GM18526 (cell line): ENCODE measurements around the gene TRIM67.

ENCODE experiments used
- POLR2A ChIP-seq: IDR thresholded peaks from 3 replicates; pipeline ENCODE4 v1.6.1; 2011; ENCODE audit not compliant: insufficient read length; ENCODE audit errors: extremely low read depth

The TRIM67 gene

DNA sequence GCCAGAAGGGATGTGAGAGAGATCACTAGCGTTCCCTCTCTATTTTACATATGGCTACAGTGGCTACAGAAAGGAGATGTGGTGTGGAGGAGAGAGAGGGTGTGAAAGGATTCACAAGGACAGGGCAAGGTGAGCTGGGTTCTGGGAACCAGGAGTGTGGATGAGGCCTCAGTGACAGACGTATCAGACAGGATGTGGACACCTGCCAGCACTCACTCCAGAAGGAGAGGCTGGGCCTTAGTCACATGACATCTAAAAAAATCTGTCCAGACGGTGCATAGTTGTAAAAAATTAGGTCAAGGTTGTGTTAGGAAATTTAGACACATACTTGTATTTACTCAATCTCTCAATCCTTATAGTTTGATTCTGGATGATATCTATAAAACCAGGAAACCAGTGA lies 10.6 kb downstream of the TRIM67 start:
- TF ChIP-seq POLR2A: no peak

DNA sequence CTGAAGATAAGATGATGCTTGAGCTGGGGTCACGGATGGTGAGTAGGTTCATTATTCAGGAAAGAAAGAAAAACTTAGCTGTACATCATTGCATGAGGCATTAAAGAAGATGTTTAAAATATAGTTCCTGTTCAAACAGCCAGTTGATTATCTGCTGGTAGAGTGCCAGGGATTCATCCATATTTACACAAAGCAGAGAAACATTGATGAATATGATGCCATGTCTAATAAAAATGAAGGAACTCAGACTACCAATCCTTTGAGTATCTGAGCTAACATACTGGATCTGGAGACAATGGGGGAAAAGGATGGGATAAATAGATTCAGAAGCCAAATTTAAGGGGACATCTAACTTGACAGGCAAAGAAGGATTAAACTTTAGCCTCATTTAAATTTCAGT lies 14.6 kb downstream of the TRIM67 start:
- TF ChIP-seq POLR2A: no peak

DNA sequence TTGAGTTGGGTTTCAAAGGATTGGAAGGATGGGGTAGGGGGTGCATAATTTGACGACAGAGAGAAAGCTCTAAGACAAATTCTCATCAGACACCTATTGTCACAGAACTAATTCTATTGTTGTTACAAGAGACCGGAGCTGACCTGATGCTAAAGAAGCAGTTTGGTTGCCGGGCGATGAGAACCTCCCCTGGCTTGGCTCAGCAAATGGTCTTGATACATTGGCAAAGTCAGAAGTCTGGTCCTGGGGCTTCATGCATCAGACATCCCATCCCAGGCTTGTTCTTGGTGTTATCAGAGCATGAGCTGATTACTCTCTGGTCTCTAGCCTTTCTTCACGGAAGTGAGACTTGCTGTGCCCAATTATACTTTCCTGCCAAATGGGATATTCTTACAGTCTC lies 15.4 kb downstream of the TRIM67 start:
- TF ChIP-seq POLR2A: no peak

DNA sequence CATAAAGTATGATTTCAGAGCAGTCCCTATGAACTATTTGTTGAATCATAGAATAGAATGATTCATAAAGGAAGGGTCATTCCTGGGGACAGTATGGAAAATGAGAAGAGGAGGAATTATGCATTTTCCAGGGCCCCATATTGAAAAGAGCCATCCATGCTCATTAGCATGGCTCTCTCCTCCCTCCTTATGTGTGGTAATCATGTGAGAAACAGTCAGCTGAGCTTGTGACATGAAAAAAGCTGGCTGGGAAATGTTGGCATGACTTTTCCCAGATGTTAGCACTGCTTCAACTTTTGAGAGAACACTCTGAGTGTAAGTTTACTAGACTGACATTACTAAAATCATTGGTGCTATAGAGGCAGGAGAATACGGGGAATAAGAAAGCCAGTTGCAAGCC lies 16.1 kb downstream of the TRIM67 start:
- TF ChIP-seq POLR2A: no peak

DNA sequence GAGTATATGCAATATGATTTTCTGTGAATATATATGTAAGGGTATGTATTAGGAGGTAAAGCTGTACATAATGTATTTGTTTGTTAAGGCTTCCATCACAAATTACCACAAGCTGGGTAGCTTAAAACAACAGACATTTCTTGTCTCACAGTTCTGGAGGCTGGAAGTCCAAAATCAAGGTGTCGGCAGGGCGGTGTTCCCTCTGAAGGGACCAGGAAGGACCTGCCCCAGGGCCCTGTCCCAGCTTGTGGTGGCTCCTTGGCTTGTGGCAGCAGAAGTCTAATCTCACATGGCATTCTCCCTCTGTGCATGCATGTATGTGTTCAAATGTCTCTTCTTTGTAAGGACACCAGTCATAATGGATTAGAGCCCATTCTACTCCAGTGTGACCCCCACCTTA lies 17.1 kb downstream of the TRIM67 start:
- no peak for TF ChIP-seq POLR2A

DNA sequence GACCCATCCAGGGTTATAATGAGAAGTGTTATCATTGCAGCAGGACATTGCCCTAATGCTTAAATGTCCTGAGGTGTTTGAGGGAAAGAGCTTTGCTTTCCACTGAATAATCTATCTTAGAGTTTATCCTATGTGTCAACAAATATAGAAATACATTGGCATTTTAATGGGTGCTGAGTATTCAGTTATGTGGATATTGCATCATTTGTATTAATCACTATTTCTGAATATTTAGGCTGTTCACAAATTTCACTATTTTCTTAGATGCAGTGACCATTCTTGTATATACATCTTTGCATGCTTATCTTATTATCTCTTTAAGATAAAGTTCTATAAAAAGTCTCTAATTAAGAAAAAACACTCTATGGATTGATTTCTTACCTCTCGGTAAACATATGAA lies 18.2 kb downstream of the TRIM67 start:
- no peak for TF ChIP-seq POLR2A

DNA sequence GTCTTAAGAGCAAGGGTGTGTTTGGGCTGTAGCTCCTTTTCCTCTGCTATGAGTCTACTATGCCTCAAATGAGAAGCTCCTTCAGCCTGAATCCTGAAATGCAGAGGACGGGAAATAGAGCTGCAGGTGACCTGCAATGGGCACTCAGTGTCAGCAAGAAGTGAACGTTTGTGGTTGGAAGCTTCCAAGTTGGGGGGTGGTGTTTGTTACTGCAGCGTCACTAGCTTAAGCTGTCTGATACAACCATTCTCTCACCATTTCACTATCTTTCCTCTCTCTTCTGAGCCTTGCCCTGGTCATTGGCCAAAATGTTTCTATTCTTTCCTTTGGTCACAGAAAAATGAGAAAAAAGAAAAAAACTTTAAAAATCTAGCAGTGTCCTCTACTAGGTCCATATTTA lies 19.4 kb downstream of the TRIM67 start:
- TF ChIP-seq POLR2A: no peak

DNA sequence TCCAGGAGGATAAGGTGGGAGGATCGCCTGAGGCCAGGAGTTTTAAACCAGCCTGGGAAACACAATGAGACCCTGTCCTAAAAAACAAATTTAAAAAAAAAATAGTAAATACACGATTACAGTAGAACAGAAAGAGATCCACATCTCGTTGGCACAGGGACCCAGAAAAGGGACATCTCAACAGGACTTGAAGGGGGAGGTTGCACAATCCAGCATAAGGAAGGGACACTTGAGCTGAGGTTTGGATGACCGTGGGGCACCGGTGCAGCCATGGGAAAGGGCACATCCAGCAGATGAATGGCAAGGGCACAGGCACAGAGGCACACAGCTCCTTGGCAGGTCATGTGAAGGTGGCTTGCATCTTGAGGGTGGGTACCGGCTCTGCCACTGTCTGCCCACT lies 20.5 kb downstream of the TRIM67 start:
- TF ChIP-seq POLR2A: no peak

DNA sequence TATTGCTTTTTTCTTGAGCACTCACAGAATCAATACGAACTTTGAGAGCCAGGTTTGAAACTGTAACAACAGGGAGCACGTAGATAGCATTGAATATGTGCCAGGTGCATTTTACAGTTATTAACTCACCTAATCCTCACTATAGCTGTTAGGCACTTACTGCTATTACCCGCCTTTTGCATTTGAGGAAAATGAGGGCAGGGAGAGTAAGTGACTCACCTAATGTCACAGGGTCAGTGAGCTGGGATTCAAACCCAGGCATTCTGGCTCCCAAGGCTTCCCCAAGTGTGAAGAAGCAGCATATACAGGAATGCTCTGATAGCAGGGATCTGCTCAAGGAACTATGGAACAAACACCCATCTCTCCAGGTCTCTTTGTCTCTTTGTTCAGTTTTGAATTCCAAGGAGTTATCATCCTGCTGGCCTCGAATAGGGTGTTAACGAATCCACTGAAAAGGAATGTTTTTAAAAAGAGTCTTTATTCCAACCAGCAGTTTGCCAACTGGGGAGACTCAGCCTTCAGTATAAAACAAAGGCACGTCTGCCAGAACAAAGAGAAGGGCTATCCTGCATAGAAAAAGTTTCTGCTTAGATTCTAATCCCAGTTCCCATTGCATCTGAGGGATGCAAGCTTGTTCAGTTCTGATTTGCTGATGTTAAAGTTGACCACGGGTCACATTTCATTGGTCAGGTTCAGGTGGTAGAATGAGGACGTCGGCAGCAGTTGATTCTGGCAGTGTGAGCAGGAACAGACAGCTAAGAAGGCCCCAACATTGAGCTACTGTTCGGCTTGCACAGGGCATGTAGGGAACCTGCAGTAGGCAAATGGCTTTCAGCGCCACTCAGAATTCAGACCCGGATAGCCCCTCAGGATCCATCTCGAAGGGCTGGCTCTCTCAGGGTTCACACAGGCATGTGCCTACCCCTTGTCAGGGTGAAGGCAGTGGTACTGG lies 22.1 kb downstream of the TRIM67 start:
- TF ChIP-seq POLR2A: no peak

DNA sequence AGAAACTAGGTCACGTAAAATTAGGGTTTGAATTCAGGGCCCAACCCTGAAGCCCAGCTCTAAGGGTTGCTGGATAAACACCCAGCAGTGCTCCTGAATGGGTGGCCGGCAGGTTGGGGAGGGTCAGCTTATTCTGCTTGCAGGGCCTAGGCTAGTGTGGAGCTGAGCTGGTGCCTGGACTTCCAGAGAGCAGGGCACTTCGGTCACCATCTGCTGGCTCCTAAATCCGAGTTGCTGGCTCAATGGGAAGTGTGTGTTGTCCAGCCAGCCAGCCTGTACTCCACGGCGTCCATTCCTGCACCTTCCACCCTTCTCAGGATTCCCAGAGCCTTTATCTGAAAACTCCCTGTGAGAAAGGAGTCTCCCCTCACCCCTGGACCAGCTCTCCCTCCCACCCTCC lies 23.0 kb downstream of the TRIM67 start:
- TF ChIP-seq POLR2A: no peak

DNA sequence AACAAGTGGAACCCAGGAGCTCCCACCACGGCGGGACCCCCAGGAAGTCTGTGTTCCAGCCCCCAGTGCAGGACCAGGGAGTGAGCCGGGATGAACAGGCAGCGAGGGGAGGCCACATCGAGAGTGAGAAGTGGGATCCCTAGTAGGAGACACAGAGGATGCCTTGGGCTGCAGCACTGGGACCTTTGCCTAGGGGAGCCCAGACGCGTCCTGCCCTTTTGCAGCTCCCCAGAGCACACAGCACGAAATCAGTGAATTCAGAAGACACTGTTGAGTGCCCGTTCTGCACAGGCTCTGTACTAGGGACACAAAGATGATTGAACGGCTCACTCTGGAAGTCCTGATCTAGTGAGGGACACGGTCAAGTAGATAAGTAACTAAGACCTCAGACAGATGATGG lies 23.5 kb downstream of the TRIM67 start:
- no peak for TF ChIP-seq POLR2A

DNA sequence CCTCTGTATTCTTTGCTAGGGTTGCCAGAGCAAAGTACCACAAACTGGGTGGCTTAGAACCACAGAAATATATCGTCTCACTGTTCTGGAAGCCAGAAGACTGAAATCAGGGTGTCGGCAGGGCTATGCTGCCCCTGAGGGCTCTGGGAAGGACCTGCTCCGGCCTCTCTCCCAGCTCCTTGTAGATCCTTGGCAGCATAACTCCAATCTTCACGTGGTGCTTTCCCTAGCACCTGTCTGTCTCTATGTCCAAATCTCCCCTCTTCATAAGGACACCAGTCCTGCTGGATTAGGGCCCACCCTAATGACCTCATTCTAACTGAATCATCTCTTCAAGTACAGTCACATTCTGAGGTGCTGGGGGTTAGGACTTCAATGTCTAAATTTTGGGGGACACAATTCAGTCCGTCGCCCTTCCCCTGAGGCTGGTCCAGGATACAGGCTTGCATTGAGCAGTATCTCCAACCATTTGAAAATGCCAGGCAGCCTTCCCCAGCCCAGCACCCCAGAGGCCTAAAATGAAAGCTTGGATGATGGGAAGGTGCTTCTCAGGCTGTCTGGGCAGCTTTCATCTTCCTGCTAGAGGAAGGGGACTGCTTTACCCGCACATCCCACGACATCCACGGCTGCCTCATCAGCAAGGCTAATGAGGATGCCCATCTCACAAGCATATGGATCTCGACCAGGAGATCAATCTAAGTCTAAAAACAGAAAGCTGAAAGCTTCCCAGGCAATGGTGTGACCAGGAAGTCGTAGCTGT lies 24.7 kb downstream of the TRIM67 start:
- TF ChIP-seq POLR2A: no peak

DNA sequence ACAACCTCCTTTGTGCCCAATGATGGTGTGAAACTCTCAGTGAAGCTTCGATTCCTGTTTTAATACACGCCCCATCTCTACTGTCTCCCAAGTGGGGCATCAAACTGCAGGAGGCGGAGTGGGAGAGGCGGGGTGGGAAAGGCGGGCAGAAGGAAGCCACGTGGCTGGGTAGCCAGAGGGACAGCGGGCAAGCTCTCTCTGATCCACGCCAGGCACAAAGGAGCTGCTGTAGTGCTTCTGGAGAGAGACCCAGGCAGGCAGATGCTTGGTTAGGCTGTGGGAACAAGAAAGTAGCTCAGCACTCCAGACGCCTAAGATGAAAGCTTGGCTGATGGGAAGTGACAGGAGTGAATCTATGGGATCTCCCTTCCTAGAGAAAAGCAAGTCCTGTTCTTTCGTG lies 25.7 kb downstream of the TRIM67 start:
- TF ChIP-seq POLR2A: no peak

DNA sequence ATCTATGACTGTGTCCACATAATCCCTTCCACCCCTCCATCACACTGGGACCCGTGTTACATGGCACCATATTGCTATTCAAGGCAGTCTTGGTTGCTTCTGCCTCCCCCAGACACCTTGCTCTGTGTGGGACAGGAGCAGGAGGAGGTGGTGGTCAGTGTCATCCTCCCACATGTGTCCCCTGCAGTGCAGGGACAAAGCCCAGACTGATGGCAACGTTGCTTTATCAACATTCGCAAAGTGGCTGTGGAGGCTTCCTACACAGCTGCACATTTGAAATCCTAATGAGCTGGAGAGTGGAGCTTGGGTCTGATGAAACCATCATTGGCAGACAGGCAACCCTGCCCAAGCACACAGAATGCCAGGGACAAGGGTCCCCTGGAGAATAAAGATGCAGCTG lies 26.2 kb downstream of the TRIM67 start:
- TF ChIP-seq POLR2A: no peak

DNA sequence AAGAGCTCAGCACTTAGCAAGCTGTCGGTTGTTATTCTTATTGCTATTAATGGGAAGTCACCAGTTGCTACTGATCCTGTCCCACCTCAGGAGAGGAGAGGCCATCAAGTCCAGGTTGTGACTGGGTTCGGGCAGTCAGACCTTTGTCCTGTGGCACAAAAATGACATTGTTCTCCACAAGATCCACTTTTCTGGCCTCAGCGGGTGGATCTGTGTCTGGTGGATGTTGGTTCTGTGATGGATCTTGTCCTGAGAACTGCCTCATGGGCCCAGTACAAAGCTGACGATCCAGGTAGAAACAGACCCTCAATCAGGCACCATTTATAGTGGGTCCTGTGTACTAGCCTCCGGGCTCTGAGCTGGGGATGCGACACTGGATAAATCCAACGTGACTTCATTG lies 26.9 kb downstream of the TRIM67 start:
- TF ChIP-seq POLR2A: no peak

DNA sequence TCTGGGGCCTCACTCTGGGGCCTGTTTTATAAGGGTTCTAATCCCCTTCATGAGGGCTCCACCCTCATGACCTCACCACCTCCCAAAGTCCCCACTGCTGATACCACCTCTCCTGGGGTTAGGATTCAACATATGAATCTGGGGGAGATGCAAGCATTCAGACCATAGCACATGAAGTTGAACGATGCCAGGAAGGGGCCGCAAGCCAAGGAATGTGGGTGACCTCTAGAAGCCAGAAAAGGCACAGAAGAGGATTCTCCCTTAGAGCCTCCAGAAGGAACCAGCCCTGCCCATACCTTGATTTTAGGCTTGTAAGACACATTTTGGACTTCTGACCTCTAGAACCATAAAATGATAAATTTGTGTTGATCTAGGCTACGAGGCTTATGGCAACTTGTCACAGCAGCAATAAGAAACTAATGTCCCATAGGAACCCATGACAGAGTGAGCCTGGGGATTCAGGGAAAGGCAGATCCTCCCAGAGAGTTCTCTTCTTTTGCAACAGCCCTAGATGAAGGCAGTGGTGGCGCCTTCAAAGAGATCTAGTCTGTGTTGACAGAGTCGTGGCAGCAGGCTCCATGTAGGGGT lies 27.9 kb downstream of the TRIM67 start:
- no peak for TF ChIP-seq POLR2A

DNA sequence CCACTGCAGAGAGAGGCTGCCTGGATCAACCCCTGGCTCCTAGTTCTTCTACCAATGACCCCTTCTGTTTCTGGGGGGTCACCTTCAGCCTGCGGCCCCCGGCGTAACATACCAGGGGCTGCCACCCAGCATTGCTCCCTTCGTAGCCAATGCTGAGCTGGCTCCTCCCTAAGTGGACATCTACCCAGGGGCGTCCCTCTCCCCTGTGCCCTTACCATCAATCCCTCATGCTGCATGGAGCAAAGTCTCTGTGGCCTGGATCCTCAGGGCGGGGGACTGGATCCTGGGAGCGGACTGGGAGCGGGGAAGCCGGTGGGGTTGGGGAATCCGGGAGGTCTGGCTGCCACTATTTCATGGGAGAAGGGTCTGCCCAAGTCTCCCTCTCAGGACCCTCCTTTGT lies 28.6 kb downstream of the TRIM67 start:
- TF ChIP-seq POLR2A: no peak
